T-helper 2 cell treated with Interferon-gamma antibody and Interleukin-4, amounts not matched to agents 5 μg/mL and 100 μg/mL, for 36 hours (primary cell): ENCODE data around the gene DHX9.

Experiments used
- DNase-seq: peaks from one replicate; pipeline ENCODE4 v3.0.0; 2021; ENCODE audit warnings: low spot score
- H3K27ac Mint-ChIP-seq: one replicate; pipeline ENCODE4 v1.8.0; 2021; ENCODE audit warnings: mild to moderate bottlenecking, mixed read lengths
- H3K27me3 Mint-ChIP-seq: one replicate; pipeline ENCODE4 v1.8.0; 2021; ENCODE audit warnings: low read depth, mixed read lengths
- H3K36me3 Mint-ChIP-seq: one replicate; pipeline ENCODE4 v1.8.0; 2021; ENCODE audit warnings: low read depth, mixed read lengths
- H3K4me1 Mint-ChIP-seq: one replicate; pipeline ENCODE4 v1.8.0; 2021; ENCODE audit warnings: low read depth, mixed read lengths
- H3K4me3 Mint-ChIP-seq: one replicate; pipeline ENCODE4 v1.8.0; 2022; ENCODE audit warnings: mild to moderate bottlenecking, moderate library complexity, mixed read lengths
- H3K9me3 Mint-ChIP-seq: one replicate; pipeline ENCODE4 v1.8.0; 2021; ENCODE audit warnings: mixed read lengths

Gene DHX9

GRCh38 chr1:182839209-182840066 is at the start of gene DHX9:
DHX9 (plus strand) TSS chr1:182839347; CDS start chr1:182842567, 3,220 bp downstream.
- H3K27me3 Mint-ChIP-seq = peaks cover 2% of the 10 kb centered on the region
- H3K36me3 Mint-ChIP-seq = peaks cover 40% of the 10 kb centered on the region
- peak within 1 kb of the TSS; percentile 96 for H3K4me3 Mint-ChIP-seq
- DNase-seq = peak; percentile 93
- H3K4me1 Mint-ChIP-seq = peaks cover 38% of the 10 kb centered on the region
- peak within 1 kb of the TSS; percentile 95 for H3K27ac Mint-ChIP-seq
- no peaks in the 10 kb centered on the region for H3K9me3 Mint-ChIP-seq

- peaks cover 29% of the 10 kb centered on the region for H3K27me3 Mint-ChIP-seq
- H3K4me1 Mint-ChIP-seq = peaks cover 14% of the 10 kb centered on the region
- H3K9me3 Mint-ChIP-seq = no peaks in the 10 kb centered on the region
- no peaks in the 10 kb centered on the region for H3K36me3 Mint-ChIP-seq
- no peak overlapping the region for H3K27ac Mint-ChIP-seq
- DNase-seq = no peak
- H3K4me3 Mint-ChIP-seq = no peak overlapping the region
Observed at GRCh38 chr1:182791281-182792179, 47.6 kb upstream of the DHX9 start.

- Mint-ChIP-seq H3K27me3 (peaks cover 13% of the 10 kb centered on the region), H3K9me3 (no peaks in the 10 kb centered on the region), H3K36me3 (no peaks in the 10 kb centered on the region), H3K27ac (no peak overlapping the region), H3K4me1 (peaks cover 11% of the 10 kb centered on the region), H3K4me3 (no peak overlapping the region)
- DNase-seq = no peak
Observed at GRCh38 chr1:182794091-182794490, 45.1 kb upstream of the DHX9 start.

- peaks cover 9% of the 10 kb centered on the region for H3K4me1 Mint-ChIP-seq
- DNase-seq = no peak
- H3K4me3 Mint-ChIP-seq = no peak overlapping the region
- no peaks in the 10 kb centered on the region for H3K36me3 Mint-ChIP-seq
- peaks cover 12% of the 10 kb centered on the region for H3K27me3 Mint-ChIP-seq
- no peaks in the 10 kb centered on the region for H3K9me3 Mint-ChIP-seq
- no peak overlapping the region for H3K27ac Mint-ChIP-seq
Observed at GRCh38 chr1:182794676-182795201, 44.4 kb upstream of the DHX9 start.

- no peak for DNase-seq
- Mint-ChIP-seq H3K4me3 (no peak overlapping the region), H3K27ac (no peak overlapping the region), H3K4me1 (peaks cover 6% of the 10 kb centered on the region), H3K9me3 (no peaks in the 10 kb centered on the region), H3K27me3 (peaks cover 9% of the 10 kb centered on the region), H3K36me3 (no peaks in the 10 kb centered on the region)
Observed at GRCh38 chr1:182795563-182796228, 43.5 kb upstream of the DHX9 start.

GRCh38 chr1:182802006-182802803 is 36.9 kb upstream of the DHX9 start:
- no peaks in the 10 kb centered on the region for H3K9me3 Mint-ChIP-seq
- no peak overlapping the region for H3K27ac Mint-ChIP-seq
- H3K36me3 Mint-ChIP-seq = no peaks in the 10 kb centered on the region
- DNase-seq = no peak
- no peaks in the 10 kb centered on the region for H3K4me1 Mint-ChIP-seq
- no peaks in the 10 kb centered on the region for H3K27me3 Mint-ChIP-seq
- H3K4me3 Mint-ChIP-seq = no peak overlapping the region

GRCh38 chr1:182803846-182804245 is 35.3 kb upstream of the DHX9 start:
- Mint-ChIP-seq H3K9me3 (no peaks in the 10 kb centered on the region), H3K27me3 (no peaks in the 10 kb centered on the region), H3K4me3 (no peak overlapping the region), H3K27ac (no peak overlapping the region), H3K36me3 (no peaks in the 10 kb centered on the region), H3K4me1 (no peaks in the 10 kb centered on the region)
- no peak for DNase-seq

- no peaks in the 10 kb centered on the region for H3K9me3 Mint-ChIP-seq
- H3K27ac Mint-ChIP-seq = no peak overlapping the region
- no peaks in the 10 kb centered on the region for H3K4me1 Mint-ChIP-seq
- no peaks in the 10 kb centered on the region for H3K27me3 Mint-ChIP-seq
- no peak overlapping the region for H3K4me3 Mint-ChIP-seq
- no peak for DNase-seq
- H3K36me3 Mint-ChIP-seq = no peaks in the 10 kb centered on the region
Observed at GRCh38 chr1:182806015-182806678, 33.0 kb upstream of the DHX9 start.

GRCh38 chr1:182807907-182808306 is 31.2 kb upstream of the DHX9 start:
- no peak for DNase-seq
- Mint-ChIP-seq H3K36me3 (no peaks in the 10 kb centered on the region), H3K27me3 (no peaks in the 10 kb centered on the region), H3K27ac (no peak overlapping the region), H3K4me3 (no peak overlapping the region), H3K9me3 (no peaks in the 10 kb centered on the region), H3K4me1 (no peaks in the 10 kb centered on the region)

- no peaks in the 10 kb centered on the region for H3K4me1 Mint-ChIP-seq
- H3K27ac Mint-ChIP-seq = no peak overlapping the region
- H3K9me3 Mint-ChIP-seq = no peaks in the 10 kb centered on the region
- no peak for DNase-seq
- no peaks in the 10 kb centered on the region for H3K36me3 Mint-ChIP-seq
- no peaks in the 10 kb centered on the region for H3K27me3 Mint-ChIP-seq
- H3K4me3 Mint-ChIP-seq = no peak overlapping the region
Observed at GRCh38 chr1:182809414-182809957, 29.7 kb upstream of the DHX9 start.

GRCh38 chr1:182811975-182812722 is 27.0 kb upstream of the DHX9 start:
- no peak for DNase-seq
- no peak overlapping the region for H3K27ac Mint-ChIP-seq
- no peaks in the 10 kb centered on the region for H3K4me1 Mint-ChIP-seq
- no peak overlapping the region for H3K4me3 Mint-ChIP-seq
- H3K27me3 Mint-ChIP-seq = no peaks in the 10 kb centered on the region
- H3K9me3 Mint-ChIP-seq = no peaks in the 10 kb centered on the region
- H3K36me3 Mint-ChIP-seq = no peaks in the 10 kb centered on the region

GRCh38 chr1:182816863-182817262 is 22.3 kb upstream of the DHX9 start:
- no peak overlapping the region for H3K27ac Mint-ChIP-seq
- no peaks in the 10 kb centered on the region for H3K27me3 Mint-ChIP-seq
- H3K36me3 Mint-ChIP-seq = no peaks in the 10 kb centered on the region
- H3K9me3 Mint-ChIP-seq = no peaks in the 10 kb centered on the region
- no peaks in the 10 kb centered on the region for H3K4me1 Mint-ChIP-seq
- no peak for DNase-seq
- no peak overlapping the region for H3K4me3 Mint-ChIP-seq
